Thyroid gland (tissue), 4 donors: ENCODE data around the gene TUBGCP2.

Experiments
- POLR2A ChIP-seq, 2 donors: fragments of 450-650 bp; IDR thresholded peaks; one replicate each; pipeline ENCODE4 v1.6.1; 2017; ENCODE audit warnings: antibody characterized with exemption in 2 of 2, mild to moderate bottlenecking in 2 of 2, moderate library complexity in 1 of 2
- TF ChIP-seq, protein P1 (sequence below), 6 experiments: fragments of 200-600 bp in 3 of 6; fragments of 450-650 bp in 3 of 6; sonication (generic) in 3 of 6; IDR thresholded peaks; one replicate each; pipeline ENCODE4 v1.5.1; 2016 to 2019; ENCODE audit warnings: antibody characterized with exemption in 6 of 6, mild to moderate bottlenecking in 2 of 6, inconsistent platforms in 1 of 6, moderate library complexity in 1 of 6

DNA sequence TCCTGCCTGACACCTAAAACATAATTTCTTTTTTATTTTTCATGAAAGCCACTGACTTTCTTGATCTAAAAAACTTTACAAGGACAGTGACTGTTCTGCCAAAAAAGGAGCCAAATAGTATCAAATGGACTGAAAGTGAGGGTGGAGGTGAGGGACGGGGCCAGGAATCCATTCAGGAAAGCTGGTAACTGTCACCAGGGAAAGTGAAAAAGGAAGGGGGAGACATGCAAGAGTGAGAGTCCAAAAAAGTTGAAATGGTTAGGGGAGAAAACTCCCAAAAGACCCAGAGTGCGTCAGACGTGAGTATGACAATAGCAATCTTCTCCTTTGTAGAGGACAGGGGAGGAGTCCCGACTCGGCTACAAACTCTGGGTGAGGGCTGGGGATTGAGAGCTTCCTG is 35.6 kb upstream of the TUBGCP2 start:
- TF ChIP-seq, protein P1, sequence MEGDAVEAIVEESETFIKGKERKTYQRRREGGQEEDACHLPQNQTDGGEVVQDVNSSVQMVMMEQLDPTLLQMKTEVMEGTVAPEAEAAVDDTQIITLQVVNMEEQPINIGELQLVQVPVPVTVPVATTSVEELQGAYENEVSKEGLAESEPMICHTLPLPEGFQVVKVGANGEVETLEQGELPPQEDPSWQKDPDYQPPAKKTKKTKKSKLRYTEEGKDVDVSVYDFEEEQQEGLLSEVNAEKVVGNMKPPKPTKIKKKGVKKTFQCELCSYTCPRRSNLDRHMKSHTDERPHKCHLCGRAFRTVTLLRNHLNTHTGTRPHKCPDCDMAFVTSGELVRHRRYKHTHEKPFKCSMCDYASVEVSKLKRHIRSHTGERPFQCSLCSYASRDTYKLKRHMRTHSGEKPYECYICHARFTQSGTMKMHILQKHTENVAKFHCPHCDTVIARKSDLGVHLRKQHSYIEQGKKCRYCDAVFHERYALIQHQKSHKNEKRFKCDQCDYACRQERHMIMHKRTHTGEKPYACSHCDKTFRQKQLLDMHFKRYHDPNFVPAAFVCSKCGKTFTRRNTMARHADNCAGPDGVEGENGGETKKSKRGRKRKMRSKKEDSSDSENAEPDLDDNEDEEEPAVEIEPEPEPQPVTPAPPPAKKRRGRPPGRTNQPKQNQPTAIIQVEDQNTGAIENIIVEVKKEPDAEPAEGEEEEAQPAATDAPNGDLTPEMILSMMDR (IDR thresholded peaks at IDR 0.05): no peak
- no peak for TF ChIP-seq POLR2A (IDR thresholded peaks at IDR 0.05)
